SHP77 treated with DMSO at 0.1 percent for 48 hours (cell line): ENCODE results near the gene PLA2G4B.
A peak's percentile ranks its signal among the peaks of the same experiment; 100 is the strongest.
"Not testable (repeated sequence)": the region's sequence is repeated elsewhere in the genome, so short reads cannot be mapped to it uniquely, and the experiment has no call there.

Source experiments
- DNase-seq: peaks from one replicate; lab custom pipeline; 2025; lab: John Stamatoyannopoulos, UW

The PLA2G4B gene

DNA sequence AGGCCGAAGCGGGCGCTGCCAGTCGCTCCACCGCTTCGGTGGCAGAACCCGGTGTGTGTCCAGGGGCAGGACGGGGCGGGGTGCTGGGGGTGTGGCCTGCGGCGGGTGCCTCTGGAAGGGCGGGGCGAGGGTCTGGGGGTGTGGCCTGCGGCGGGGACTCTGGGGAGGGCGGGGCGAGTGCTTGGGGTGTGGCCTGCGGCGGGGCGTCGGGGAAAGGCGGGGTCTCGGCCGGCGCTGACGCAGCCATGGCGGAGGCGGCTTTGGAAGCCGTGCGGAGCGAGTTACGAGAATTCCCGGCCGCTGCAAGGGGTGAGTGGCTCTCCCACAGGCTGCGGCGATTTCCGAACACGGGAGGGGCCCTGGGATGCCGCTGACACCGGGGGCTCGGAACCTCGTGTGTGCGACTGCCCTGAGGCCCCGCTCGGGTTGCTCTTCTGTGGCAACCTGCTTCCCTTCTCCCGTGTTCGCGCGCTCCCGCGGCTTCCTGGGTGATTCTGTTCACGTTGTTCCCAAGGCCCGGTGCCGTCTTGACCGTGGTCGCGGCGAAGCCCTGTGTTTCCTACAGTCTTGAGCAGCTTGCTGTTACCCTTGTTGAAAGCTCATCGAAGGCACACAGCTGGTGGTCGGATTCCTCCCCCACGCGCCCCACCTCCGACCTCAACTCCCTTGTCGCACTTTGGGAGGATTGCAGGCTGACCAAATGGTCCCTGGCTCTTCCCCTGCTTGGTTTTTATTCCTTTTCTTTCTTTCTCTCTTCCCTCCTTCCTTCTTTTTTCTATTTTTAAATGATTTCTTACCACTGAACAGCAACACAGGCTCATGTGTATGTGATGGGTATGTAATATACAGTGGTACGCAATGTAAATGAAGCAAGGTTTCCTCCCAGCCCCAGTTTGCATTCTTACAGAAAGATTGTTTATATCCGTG lies 10.5 kb upstream of the PLA2G4B start, which contains the start of gene JMJD7:
Gene JMJD7, plus strand, starts transcription at position 213 of the 927 bp plus-strand sequence. Its CDS starts 33 bp downstream, at position 246.
- DNase-seq = peak; percentile 46

DNA sequence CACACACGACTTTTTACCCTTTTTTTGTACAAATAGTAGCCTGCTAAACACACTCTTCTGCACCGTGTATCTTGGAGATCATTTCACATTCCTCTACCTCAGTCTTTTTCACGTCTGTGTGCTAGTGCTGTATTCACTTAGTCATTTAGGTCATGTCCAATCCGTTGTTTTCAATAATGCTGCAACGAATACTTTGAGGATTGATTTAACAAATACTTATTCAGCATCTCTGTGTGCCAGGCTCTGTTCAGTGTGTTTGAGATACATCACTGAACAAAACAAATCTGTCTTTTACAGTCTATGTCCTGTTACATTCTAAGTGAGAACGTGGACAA lies 9.9 kb upstream of the PLA2G4B start:
- no peak for DNase-seq

DNA sequence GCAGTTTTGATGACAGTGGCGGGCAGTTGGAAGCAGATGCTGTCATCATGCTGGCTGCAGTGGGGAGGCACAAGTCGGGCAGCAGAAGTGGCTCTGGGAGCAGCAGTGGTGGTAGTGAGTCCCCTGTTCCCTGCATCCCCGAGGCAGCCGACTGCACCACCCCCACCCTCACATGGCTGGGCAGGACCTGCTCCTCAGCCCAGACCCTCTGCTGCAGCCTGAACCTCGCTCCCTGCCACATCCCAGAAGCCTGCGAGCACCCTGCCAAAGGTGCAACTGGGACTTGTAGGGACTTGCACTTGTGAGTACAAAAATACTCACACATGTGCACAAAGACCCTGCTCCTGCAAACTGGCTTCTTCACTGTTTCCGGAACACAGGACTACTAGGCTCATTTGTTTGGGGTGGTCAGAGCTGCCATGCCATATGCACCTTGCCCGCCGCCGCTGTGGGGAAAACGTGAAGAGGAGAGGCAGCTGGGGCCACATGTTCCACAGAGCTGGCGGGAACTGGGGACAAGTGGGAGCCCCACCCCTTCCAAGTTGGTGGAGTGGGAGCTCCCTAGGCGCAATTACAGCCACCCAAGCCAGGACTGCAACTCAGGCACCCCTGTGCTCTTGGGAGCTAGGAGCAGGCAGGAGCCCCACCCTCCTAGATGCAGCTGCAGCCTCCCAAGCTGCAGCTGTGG lies 8.5 kb upstream of the PLA2G4B start:
- no peak for DNase-seq

DNA sequence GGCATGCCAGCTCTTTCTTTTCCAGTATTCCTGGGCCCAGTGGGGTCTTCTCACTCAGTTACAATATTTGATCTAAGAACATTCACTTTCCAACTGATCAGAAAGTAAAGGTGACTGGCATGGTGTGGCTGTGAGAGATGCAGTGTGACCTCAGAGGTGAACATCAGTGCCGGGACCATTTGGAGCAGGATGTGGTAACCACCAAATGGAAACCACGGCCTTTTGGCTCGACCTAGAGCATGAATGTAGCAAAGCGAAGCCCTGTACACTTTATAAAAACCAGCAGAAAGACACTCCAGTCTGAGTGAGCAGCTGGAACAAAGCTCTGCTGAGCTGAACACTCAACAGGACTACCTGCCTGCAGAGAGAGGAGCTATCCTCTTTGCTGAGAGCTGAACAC lies 7.4 kb upstream of the PLA2G4B start:
- not testable (repeated sequence) for DNase-seq

DNA sequence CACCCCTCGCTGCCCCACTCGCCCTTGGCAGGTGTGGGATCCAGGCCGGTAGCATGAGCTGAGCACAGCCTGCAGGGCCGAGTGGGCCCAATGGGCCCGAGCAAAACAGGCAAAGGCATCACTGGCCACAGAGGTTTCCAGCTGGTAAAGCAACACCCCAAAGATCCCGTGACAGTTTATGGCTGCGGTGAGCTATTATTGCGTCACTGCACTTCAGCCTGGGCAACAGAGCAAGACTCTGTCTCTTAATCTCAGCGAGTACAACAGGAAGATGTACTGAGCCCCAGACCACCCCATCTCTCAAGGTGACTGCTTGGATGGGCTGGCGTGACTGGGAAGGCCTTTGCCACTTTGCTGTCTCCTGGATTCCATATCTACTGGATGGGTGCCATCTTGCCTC lies 6.4 kb upstream of the PLA2G4B start:
- DNase-seq = no peak

DNA sequence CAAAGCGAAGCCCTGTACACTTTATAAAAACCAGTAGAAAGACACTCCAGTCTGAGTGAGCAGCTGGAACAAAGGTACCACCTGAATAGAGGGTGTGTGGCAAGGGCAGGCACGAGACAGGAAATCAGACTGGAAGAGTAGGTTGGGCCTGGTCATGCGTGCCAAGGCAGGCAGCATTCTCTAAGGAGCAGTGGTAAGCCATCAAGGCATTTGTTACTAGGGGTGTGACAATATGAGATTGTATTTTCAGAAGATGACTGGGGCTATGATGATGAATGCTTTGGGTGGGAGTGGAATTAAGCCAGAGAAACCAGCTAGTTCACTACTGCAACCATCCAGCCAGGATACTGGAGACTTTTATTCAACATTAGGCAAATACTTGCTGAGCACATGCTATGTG lies 5.8 kb upstream of the PLA2G4B start:
- DNase-seq = no peak

DNA sequence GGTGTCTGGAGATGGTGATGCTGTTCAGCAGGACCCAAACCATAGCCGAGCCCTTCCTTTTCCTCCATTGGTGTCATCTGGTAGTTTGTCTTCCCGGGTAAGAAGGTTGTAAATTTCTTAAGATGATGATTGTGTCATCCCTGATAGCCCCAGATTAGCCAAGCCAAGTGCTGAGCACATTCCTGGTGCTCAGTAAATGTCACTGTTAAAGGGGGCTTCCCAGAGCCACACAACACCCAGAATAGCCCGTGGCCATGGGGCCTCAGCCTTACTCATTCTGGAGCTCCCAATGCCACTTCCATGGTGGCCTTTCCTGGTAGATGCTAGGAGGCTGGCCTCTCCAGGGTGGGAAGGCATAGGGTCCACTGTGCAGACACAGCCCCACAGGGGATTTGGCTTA lies 4.6 kb upstream of the PLA2G4B start:
- DNase-seq = no peak

DNA sequence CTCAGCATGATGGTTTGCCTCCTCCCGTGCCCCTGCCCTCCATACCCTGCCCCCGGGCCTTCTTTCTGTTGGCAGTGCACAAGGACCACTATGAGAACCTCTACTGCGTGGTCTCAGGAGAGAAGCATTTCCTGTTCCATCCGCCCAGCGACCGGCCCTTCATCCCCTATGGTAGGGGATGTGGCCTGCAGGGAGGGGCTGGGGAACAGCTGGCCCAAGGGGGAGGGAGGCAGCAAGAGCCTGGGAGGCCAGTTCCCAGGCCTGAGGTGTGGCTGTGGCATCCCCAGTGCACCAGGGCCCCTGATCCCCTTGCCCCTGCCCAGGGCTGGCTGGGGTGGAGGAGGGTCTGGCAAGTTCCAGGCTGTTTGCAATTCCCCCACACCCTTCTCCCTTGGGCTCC lies 2.6 kb upstream of the PLA2G4B start:
- no peak for DNase-seq

DNA sequence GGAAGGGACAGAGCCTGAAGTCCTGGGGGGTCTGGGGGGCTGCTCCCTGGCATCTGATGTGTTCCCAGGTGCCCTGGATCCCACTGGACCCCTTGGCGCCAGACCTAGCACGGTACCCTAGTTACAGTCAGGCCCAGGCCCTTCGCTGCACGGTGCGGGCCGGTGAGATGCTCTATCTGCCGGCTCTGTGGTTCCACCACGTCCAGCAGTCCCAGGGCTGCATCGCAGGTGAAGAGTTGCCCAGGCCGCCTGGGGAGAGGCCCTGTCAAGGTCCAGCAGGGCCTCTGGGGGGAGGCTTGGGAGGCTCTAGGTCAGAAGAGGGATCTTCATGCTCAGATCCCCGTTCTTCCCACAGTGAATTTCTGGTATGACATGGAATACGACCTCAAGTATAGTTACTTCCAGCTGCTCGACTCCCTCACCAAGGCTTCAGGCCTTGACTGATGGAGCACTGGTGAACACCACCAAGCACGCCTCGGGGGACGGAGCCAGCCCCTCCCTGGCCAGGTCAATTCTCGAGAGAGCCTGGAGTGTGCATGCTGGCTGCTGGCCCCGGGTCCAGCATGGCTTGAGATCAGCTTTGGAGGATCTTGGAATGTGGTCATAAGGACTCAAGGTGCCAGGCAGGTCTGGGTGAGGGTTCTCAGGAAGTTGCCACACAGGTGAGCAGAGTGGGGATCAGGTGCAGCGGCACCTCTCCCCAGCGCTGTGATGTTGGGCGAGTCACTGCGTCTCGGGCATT lies 1.8 kb upstream of the PLA2G4B start:
- DNase-seq = no peak

DNA sequence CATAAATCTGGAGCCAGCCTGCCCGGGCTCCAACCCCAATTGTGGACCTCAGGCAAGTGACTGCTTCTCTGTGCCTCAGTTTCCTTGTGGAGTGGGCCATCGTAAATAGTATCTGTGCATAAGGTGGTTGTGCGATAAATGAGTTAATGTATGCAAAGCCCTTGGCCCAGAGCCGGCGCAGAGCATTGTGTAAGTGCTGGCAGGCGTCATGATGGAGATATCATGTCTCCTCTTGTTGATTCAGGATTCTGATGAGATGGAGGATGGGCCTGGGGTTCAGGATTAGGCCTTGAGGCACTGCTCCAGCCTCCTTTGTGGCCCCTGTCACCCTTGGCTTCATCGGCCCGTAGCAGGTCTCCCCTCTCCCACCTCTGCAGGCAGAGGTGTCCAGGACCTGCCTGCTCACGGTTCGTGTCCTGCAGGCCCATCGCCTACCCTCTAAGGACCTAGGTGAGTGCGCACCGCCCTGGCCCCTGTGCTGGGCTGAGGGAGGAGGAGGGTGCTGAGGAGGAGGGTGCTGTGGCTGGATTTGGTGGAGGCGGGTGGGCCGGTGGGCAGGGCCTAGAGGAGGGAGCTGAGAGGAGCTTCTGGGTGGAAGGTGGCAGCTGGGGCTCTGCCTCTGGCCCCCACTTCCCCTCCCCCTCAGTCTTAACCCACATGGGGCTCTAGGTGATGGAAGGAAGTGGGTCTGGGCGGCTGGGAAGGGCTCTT lies 1.3 kb downstream of the PLA2G4B start:
- no peak for DNase-seq

DNA sequence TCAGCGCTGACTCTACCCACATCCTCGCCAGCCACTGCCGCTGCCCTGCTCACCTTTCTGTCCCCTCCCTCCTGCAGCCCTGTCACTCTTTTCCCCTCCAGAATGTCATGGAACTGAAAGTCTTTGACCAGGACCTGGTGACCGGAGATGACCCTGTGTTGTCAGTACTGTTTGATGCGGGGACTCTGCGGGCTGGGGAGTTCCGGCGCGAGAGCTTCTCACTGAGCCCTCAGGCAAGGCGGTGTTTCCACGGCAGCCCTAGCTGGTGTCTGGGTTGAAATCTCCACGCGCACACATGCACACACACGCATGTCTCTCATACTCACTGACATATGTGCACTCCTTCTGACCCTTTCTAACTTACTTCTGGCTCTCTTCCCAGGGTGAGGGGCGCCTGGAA lies 2.0 kb downstream of the PLA2G4B start:
- DNase-seq = no peak

DNA sequence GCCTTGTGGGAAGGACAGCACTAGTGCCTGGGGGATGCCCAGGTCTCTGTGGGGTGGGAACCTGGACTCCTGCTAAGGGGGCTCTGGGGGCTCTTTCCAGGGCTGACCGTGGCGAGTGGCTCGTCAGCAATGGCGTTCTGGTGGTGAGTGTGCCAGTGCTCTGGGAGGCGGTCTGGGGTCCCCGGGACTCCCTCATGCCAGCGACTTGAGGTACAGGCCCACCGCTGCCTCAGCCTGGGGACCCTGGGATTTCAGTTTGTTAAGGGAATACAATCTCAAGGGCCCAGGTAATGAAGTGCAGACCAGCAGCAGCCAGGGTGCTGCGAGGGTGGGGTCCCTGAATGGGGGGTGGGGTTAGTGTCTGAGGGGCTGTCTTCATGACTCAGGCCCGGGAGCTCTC lies 2.5 kb downstream of the PLA2G4B start:
- no peak for DNase-seq

DNA sequence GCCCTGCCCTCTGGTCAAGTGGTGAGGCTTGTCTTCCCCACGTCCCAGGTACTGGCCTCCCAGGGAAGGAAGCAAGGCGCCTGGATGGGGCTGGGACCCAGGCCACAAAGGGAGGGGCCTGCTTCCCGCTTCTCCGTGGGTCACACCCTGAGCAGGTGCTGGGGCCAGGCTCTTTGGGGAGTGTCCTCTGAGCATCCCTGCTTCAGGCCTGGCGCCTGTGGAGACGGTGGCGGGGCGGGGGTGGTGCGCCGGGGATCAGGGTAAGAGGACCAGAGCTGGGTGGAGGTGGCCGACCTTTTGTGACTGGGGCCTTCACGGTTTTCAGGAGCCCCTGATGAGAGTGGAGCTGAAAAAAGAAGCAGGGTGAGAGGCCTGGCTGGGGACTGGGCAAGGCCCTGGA lies 3.6 kb downstream of the PLA2G4B start:
- no peak for DNase-seq

DNA sequence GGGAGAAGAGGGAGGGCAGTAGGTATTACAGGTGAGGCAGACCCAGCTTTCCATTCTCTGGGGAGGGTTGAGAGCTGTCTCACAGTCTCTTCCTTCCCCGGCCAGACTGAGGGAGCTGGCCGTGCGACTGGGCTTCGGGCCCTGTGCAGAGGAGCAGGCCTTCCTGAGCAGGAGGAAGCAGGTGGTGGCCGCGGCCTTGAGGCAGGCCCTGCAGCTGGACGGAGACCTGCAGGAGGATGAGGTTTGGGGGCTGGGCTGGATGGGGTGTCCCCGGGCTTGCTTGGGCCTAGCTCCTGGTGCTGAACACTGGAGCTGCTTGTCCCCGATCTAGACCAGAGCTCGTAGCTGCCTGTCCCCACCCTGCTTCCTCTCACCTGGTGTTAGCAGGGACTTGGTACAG lies 4.9 kb downstream of the PLA2G4B start:
- no peak for DNase-seq

DNA sequence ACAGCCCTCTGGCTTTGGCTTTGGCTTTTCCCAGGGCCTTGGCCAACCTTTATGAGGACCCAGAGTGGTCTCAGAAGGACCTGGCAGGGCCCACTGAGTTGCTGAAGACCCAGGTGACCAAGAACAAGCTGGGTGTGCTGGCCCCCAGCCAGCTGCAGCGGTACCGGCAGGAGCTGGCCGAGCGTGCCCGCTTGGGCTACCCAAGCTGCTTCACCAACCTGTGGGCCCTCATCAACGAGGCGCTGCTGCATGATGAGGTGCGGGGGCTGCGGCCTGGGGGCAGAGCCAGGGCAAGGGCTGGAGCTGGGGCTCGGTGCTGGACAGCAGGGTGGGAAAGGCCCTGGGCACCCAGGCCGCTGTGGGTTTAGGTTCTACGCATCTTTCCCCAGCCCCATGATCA lies 6.2 kb downstream of the PLA2G4B start:
- DNase-seq = no peak

DNA sequence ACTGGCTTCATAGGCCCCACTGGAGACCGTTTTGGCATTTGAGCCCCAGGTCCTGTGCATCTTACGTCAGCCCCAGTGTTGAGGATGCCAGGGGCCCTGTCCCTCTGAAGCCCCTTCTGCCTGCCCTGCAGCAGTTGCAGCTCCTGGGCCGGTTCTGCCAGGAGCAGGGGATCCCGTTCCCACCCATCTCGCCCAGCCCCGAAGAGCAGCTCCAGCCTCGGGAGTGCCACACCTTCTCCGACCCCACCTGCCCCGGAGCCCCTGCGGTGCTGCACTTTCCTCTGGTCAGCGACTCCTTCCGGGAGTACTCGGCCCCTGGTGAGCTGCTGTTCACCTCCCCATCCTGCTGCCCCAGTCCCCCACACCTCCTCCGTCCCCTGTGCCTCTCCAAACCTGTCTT lies 8.6 kb downstream of the PLA2G4B start:
- DNase-seq = no peak

DNA sequence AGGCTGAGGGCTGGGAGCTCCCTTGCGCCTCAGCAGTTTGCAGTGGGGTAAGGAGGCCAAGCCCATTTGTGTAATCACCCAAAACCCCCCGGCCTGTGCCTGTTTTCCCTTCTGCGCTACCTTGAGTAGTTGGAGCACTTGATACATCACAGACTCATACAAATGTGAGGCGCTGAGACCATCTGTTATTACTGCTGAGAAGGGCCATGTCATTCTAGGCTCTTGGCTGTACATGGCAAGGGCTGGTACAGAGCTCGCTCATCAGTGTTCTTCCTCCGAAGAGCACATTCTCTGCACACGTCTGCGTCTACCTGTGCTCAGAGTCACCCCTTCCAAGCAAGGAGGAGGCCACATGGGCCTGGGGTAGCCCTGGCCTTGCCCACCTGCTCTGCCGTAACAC lies 9.3 kb downstream of the PLA2G4B start:
- no peak for DNase-seq

DNA sequence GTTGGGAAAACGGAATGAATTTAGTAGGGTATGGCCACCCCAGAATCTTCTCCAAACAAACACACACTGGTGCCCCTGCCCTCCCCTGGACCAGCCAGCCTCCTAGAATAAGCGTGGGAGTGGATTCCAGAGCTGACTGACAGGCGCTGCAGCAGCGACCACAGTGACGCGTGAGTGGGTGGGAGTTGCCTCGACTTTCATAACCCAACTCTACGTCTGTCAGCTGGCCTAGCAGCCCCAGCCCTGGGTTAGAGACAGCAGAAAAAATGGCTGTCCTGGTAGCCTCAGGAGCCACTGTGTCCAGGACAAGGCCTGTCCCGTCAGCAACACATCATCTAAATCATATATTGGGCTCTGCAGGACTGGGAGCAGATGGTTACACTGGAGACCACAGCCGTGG lies 10.0 kb downstream of the PLA2G4B start:
- no peak for DNase-seq

DNA sequence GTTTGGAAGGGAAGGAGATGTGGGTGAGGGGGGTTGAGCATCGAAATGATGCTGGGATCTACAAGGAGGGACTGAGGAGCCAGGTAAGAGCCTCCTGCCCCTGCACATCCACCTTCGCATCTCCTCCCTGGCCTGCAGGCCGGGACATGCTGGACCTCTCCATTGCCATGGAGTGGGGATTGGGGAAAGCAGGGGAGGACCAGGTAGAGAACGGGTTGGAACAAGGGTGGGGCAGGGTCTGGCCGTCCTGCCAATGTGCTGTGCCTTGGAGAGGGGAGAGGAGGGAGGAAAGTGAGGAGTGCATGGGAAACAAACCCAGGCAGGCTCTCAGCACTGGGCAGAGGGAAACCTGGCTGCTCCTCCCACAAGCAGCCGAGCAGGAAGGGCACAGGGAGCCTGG lies 10.6 kb downstream of the PLA2G4B start:
- no peak for DNase-seq

DNA sequence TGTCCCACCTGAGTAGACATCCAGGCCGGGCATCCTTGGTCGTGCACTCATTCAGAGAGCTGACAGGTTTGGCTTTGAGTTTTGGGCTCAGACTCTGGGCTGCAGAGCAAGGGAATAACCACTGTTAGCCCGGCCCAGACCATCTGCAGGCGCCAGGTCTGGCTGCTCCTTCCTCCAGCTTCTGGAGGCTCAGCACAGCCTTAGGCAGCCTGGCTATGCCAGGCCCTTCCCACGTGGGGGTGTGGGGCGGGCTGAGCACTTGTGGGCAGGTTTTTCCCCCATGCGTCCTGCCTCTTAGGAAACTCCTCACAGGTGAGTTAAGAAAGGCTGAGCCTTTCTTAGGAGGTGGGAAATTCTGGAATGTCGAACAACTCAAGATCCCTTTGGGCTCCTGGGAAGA lies 11.2 kb downstream of the PLA2G4B start:
- no peak for DNase-seq

DNA sequence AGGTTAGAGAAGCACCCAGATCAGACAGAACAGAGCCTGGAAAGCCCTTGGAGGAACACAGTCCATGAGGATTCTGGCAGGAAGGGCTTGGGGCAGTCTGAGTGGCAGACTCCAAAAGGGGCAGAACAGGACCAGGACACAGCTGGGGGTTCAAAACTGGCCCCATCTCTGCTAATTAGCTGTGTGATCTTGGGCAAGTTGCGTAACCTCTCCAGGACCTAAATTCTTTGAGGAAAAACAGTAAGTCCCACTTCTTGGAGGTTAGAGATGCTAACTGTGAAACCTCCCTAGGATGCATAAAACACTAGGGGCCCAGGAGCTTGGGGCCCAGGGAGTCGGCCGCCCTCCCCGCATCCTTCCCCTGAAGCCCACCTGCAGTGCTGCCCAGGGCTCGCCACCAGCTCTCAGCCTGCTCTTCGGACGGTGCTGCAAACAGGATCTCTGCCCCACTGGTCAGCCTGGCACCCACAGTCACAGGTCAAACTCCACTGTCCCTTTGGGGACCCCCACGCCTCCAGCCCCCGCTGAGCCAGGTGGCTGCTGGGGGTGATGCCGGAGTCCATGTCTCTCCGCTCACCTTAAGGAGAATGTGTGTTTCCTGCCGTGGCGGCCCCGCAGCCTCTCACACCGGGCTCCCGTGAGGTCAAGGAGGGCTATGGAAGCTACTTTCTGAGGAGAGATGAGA lies 12.0 kb downstream of the PLA2G4B start:
- DNase-seq = no peak

DNA sequence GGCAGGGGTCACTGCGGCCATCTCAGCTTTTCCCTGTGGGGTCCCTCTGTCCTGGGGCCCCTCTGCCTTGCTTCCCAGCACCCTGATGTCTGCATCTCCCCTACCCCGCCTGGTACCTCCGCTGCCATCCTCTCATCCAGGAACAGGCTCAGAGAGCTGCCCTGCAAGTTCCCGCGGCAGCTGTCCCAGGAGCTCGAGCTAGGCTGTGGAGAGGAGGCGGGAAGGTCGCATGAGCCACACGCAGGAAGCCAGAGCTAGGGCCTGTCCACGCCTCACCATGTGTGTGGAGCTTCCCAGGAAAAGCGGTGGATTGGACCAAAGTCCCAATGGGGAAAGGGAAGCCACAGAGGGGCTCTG lies 12.5 kb downstream of the PLA2G4B start:
- DNase-seq = no peak
